GM23338 (cell line): Measurements from ENCODE around the gene ULK4. TPM values are rescaled to one million over a fixed set of nuclear protein-coding genes. Genes with fewer than 3 reads are reported as not detected.
"Not testable (repeated sequence)": the region's sequence is repeated elsewhere in the genome, so short reads cannot be mapped to it uniquely, and the experiment has no call there.

Experiments used
- ATAC-seq: fragments of 200-7000 bp; cut with Tn5 transposase; 3 replicates; pipeline ENCODE4 v1.9.1; 2020
- DNase-seq: peaks from one replicate; pipeline ENCODE4 v3.0.0-alpha.2; 2015; ENCODE audit warnings: low spot score
- H2AFZ ChIP-seq: fragments of 200-600 bp; sonication (generic); 2 replicates; pipeline ENCODE4 v1.8.0; 2016; ENCODE audit warnings: antibody characterized with exemption, mild to moderate bottlenecking, moderate library complexity
- H3F3A ChIP-seq: fragments of 200-600 bp; sonication (generic); replicated peaks from 2 replicates; pipeline ENCODE4 v1.8.0; 2017; ENCODE audit warnings: antibody characterized with exemption, mixed run types, low read depth
- H3K27ac ChIP-seq: fragments of 200-600 bp; sonication (generic); 2 replicates; pipeline ENCODE4 v1.6.1; 2016; ENCODE audit warnings: low read depth
- H3K27me3 ChIP-seq: fragments of 200-600 bp; sonication (generic); 2 replicates; pipeline ENCODE4 v1.8.0; 2016; ENCODE audit warnings: mild to moderate bottlenecking, mixed run types, moderate library complexity; ENCODE audit not compliant: insufficient read depth
- H3K36me3 ChIP-seq: fragments of 200-600 bp; sonication (generic); 2 replicates; pipeline ENCODE4 v1.8.0; 2016; ENCODE audit warnings: mild to moderate bottlenecking; ENCODE audit not compliant: insufficient read depth
- H3K4me1 ChIP-seq: fragments of 200-600 bp; sonication (generic); 2 replicates; pipeline ENCODE4 v1.8.0; 2016; ENCODE audit warnings: mild to moderate bottlenecking, moderate library complexity; ENCODE audit not compliant: insufficient read depth
- H3K4me2 ChIP-seq: fragments of 200-600 bp; sonication (generic); 2 replicates; pipeline ENCODE4 v1.7.1; 2017; ENCODE audit warnings: mixed run types
- H3K4me3 ChIP-seq: fragments of 200-600 bp; sonication (generic); 2 replicates; pipeline ENCODE4 v1.6.1; 2016; ENCODE audit warnings: mixed run types
- H3K79me2 ChIP-seq: fragments of 200-600 bp; sonication (generic); replicated peaks from 2 replicates; pipeline ENCODE4 v1.8.0; 2017; ENCODE audit warnings: mild to moderate bottlenecking; ENCODE audit not compliant: insufficient read depth
- H3K9me2 ChIP-seq: fragments of 200-600 bp; sonication (generic); 2 replicates; pipeline ENCODE4 v1.8.0; 2017; ENCODE audit not compliant: insufficient read depth
- H4K20me1 ChIP-seq: fragments of 200-600 bp; sonication (generic); replicated peaks from 2 replicates; pipeline ENCODE4 v1.8.0; 2017; ENCODE audit warnings: mild to moderate bottlenecking; ENCODE audit not compliant: insufficient read depth
- H3K27ac Mint-ChIP-seq: 2 replicates; pipeline ENCODE4 v1.8.0; 2020; ENCODE audit warnings: inconsistent platforms, mild to moderate bottlenecking, moderate library complexity, mixed read lengths
- H3K27me3 Mint-ChIP-seq: 3 replicates; pipeline ENCODE4 v1.8.0; 2022; ENCODE audit warnings: low read depth, mild to moderate bottlenecking, moderate library complexity, mixed read lengths, inconsistent platforms; ENCODE audit not compliant: insufficient read depth, poor library complexity
- H3K36me3 Mint-ChIP-seq: 3 replicates; pipeline ENCODE4 v1.8.0; 2021; ENCODE audit warnings: low read depth, mild to moderate bottlenecking, inconsistent platforms, moderate library complexity, mixed read lengths
- H3K4me1 Mint-ChIP-seq: 3 replicates; pipeline ENCODE4 v1.8.0; 2020; ENCODE audit warnings: mild to moderate bottlenecking, inconsistent platforms, mixed read lengths
- H3K4me3 Mint-ChIP-seq: 3 replicates; pipeline ENCODE4 v1.8.0; 2021; ENCODE audit warnings: moderate library complexity, mild to moderate bottlenecking, inconsistent platforms, mixed read lengths
- H3K9me3 Mint-ChIP-seq: 3 replicates; pipeline ENCODE4 v1.8.0; 2020; ENCODE audit warnings: moderate library complexity, mild to moderate bottlenecking, inconsistent platforms, mixed read lengths
- CREB1 ChIP-seq: fragments of 250-450 bp; sonication (Bioruptor Pico); IDR thresholded peaks from 2 replicates; pipeline ENCODE4 v1.5.0; 2020; ENCODE audit warnings: low read depth, mild to moderate bottlenecking, moderate library complexity
- CTCF ChIP-seq, 2 experiments: fragments of 200-600 bp in 1 of 2; sonication (generic) in 1 of 2; conservative IDR thresholded peaks; 2 replicates each; pipeline versions ENCODE4 v1.5.1 to v1.6.1; 2016 to 2017; ENCODE audit warnings: antibody characterized with exemption in 2 of 2, low read depth in 2 of 2, mild to moderate bottlenecking in 2 of 2, moderate library complexity in 1 of 2
- ETS1 ChIP-seq: IDR thresholded peaks from 2 replicates; pipeline ENCODE4 v1.6.1; 2016; ENCODE audit warnings: antibody characterized with exemption
- JUNB ChIP-seq: IDR thresholded peaks from one replicate; pipeline ENCODE4 v1.6.1; 2016; ENCODE audit warnings: antibody characterized with exemption; ENCODE audit not compliant: unreplicated experiment
- NANOG ChIP-seq: IDR thresholded peaks from 2 replicates; pipeline ENCODE4 v1.6.1; 2016; ENCODE audit warnings: antibody characterized with exemption, borderline replicate concordance
- POLR2AphosphoS5 ChIP-seq: IDR thresholded peaks from 2 replicates; pipeline ENCODE4 v1.6.1; 2016; ENCODE audit warnings: antibody characterized with exemption, low read depth
- ZNF114 ChIP-seq: fragments of 250-450 bp; sonication (Bioruptor Pico); IDR thresholded peaks from 2 replicates; pipeline ENCODE4 v1.5.0; 2020; ENCODE audit warnings: mild to moderate bottlenecking, moderate library complexity
- ZNF331 ChIP-seq: fragments of 250-450 bp; sonication (Bioruptor Pico); IDR thresholded peaks from 2 replicates; pipeline ENCODE4 v1.5.0; 2020; ENCODE audit warnings: low read depth, mild to moderate bottlenecking, moderate library complexity
- ZNF462 ChIP-seq: fragments of 250-450 bp; sonication (Bioruptor Pico); IDR thresholded peaks from 2 replicates; pipeline ENCODE4 v1.5.0; 2020; ENCODE audit warnings: mild to moderate bottlenecking, moderate library complexity
- polyA plus RNA-seq: library from polyadenylated mRNA; unstranded; fragments of >200 nt; fragmentation: Nextera tagmentation; extraction: Ambion mirVana; gene quantifications from 2 replicates; pipeline ENCODE4 v1.2.1, GENCODE V29; 2016
- total RNA-seq: library from RNA; depleted of rRNA; stranded (reverse); fragments of >200 nt; shearing (Covaris generic); gene quantifications from 2 replicates; pipeline ENCODE4 v1.2.3, GENCODE V29; 2014
- TF ChIP-seq, protein P1 (sequence below): IDR thresholded peaks from one replicate; pipeline ENCODE4 v1.6.1; 2018; ENCODE audit warnings: antibody characterized with exemption; ENCODE audit not compliant: unreplicated experiment

The ULK4 gene
- total and polyA plus RNA-seq, 2 experiments from 2014 or later: 20.8 to 41.4 TPM

- H3K9me3 Mint-ChIP-seq, H3K4me1 ChIP-seq, H3K27ac ChIP-seq, H3K4me3 ChIP-seq, H3K27me3 ChIP-seq, H3K27ac Mint-ChIP-seq, H3K4me2 ChIP-seq, H4K20me1 ChIP-seq, H3K4me1 Mint-ChIP-seq, H3K36me3 ChIP-seq, DNase-seq, H3K27me3 Mint-ChIP-seq, H3K36me3 Mint-ChIP-seq, H3K4me3 Mint-ChIP-seq, H3K9me2 ChIP-seq, H3F3A ChIP-seq, H2AFZ ChIP-seq, H3K79me2 ChIP-seq, ATAC-seq: not testable (repeated sequence)
Measured at GRCh38 chr3:41877741-41878140, 84.2 kb downstream of the ULK4 start.

GRCh38 chr3:41874022-41874421, 87.9 kb downstream of the ULK4 start:
- Histone ChIP-seq H3K4me1 (peaks cover 5% of the 10 kb centered on the region; the same call in 1 of the 2 replicates), H3K4me3 (no peak overlapping the region), H3K36me3 (no peaks in the 10 kb centered on the region), H3F3A (no peaks in the 10 kb centered on the region), H2AFZ (no peak overlapping the region), H3K79me2 (no peaks in the 10 kb centered on the region), H4K20me1 (no peaks in the 10 kb centered on the region; the same call in 1 of the 2 replicates), H3K27me3 (no peaks in the 10 kb centered on the region), H3K27ac (no peak overlapping the region), H3K4me2 (no peak overlapping the region), H3K9me2 (no peaks in the 10 kb centered on the region)
- no peak overlapping the region for H3K27ac Mint-ChIP-seq
- peaks cover 4% of the 10 kb centered on the region; the same call in 1 of the 3 replicates for H3K4me1 Mint-ChIP-seq
- H3K4me3 Mint-ChIP-seq: no peak overlapping the region
- H3K36me3 Mint-ChIP-seq: peaks cover 14% of the 10 kb centered on the region
- H3K9me3 Mint-ChIP-seq: no peaks in the 10 kb centered on the region; the same call in 2 of the 3 replicates
- H3K27me3 Mint-ChIP-seq: peaks cover 2% of the 10 kb centered on the region
- ATAC-seq (no peak), DNase-seq (no peak)
- TF ChIP-seq, protein P1, sequence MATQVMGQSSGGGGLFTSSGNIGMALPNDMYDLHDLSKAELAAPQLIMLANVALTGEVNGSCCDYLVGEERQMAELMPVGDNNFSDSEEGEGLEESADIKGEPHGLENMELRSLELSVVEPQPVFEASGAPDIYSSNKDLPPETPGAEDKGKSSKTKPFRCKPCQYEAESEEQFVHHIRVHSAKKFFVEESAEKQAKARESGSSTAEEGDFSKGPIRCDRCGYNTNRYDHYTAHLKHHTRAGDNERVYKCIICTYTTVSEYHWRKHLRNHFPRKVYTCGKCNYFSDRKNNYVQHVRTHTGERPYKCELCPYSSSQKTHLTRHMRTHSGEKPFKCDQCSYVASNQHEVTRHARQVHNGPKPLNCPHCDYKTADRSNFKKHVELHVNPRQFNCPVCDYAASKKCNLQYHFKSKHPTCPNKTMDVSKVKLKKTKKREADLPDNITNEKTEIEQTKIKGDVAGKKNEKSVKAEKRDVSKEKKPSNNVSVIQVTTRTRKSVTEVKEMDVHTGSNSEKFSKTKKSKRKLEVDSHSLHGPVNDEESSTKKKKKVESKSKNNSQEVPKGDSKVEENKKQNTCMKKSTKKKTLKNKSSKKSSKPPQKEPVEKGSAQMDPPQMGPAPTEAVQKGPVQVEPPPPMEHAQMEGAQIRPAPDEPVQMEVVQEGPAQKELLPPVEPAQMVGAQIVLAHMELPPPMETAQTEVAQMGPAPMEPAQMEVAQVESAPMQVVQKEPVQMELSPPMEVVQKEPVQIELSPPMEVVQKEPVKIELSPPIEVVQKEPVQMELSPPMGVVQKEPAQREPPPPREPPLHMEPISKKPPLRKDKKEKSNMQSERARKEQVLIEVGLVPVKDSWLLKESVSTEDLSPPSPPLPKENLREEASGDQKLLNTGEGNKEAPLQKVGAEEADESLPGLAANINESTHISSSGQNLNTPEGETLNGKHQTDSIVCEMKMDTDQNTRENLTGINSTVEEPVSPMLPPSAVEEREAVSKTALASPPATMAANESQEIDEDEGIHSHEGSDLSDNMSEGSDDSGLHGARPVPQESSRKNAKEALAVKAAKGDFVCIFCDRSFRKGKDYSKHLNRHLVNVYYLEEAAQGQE: no peak
- TF ChIP-seq POLR2AphosphoS5 (no peak), NANOG (no peak), ZNF462 (CRISPR knock-in tag) (no peak), CREB1 (CRISPR knock-in tag) (no peak), JUNB (no peak), ZNF114 (CRISPR knock-in tag) (no peak), ETS1 (no peak), ZNF331 (CRISPR knock-in tag) (no peak), CTCF (conservative IDR thresholded peaks at IDR 0.05; ENCODE audit: low read depth in 2 of 2) (no peak)
